ENCODE data around the gene PIR. TPM values are rescaled to one million over a fixed set of nuclear protein-coding genes. Genes with fewer than 3 reads are reported as not detected.

PIR gene
- total RNA-seq, 1 donor, result 4.3 TPM

DNA sequence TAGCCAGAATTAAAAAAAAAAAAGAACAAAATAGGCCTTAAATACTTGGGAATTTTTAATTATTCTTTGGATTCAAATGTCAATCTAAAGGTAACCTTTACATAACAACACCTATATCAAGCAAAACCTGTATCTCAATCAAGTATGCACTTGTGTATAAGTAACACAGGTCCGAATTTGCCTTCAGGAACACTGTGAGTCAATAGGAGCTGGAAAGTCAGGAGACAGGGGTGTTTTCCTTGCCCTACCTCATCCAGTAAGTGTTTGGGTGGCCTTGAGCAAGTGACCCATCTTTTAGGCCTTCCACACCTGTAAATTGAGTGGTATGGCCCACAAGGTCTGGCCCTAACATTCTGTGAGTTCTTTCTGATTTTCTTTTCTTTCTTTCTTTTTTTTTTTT, 68.1 kb downstream of the PIR start:
- DNase-seq (ENCODE audit: low read depth in 2 of 3, low spot score in 2 of 3), result no peak

DNA sequence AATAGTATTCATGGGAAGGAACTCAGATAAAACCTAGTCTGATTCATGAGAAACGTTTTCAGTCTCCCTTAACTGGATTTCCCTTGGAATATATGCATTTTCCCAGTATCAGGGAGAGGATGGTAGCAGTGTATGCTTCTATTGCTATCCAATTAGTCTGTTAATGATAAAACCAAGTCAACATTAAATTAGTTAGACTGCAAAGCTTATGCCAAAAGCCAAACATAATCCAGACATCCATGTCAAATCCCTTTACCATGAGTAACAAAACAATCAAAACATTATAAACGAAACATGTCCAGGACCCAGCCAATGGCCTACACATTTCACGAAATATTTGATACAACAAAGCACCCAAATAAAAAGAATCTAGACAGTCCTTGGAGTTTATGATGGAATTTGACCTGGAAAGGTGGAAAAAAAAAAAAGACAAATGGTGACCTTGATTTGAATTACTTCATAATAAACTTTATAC, 74.4 kb downstream of the PIR start:
- DNase-seq (ENCODE audit: low read depth in 2 of 3, low spot score in 2 of 3), result no peak

GRCh38 chrX:15418041-15418706, 75.0 kb downstream of the PIR start:
- no peak for DNase-seq (ENCODE audit: low read depth in 2 of 3, low spot score in 2 of 3)

DNA sequence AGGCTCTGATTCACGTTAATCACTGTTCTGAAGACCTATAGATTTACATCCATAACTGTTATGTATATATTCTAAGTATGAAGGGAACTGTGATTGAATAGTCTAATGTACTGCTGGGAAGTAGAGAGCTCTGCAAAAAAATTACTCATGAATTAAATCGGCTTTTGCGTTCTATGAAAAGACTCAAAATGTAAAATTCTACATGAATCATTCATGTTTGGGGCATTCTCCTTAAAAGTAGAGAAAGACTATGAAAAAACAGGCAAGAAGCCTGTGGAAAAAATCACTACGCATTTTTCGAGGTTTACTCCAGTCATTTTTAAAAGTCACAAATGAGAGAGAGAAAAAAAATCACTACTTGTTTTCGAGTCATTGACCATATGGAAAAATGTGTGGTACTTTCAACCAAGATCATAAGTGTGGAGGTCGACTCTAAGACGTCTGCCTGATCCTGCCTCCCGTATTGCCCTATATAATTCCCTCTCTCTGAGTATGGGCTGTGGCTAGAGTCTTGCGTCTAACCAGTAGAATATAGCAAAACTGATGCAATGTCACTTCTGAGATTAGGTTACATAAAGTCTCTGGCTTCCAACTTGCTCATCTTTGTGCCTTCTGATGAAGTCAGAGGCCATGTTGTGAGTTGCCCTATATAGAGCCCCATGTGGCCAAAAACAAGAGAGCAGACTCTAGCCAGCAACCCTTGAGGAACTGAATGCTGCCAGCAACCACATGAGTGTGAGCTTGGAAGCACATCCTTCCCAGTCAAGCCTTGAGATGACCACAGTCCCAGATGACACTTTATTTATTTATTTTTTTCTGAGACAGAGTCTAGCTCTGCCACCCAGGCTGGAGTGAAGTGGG, 76.8 kb downstream of the PIR start:
- DNase-seq (ENCODE audit: low read depth in 2 of 3, low spot score in 2 of 3), result no peak

DNA sequence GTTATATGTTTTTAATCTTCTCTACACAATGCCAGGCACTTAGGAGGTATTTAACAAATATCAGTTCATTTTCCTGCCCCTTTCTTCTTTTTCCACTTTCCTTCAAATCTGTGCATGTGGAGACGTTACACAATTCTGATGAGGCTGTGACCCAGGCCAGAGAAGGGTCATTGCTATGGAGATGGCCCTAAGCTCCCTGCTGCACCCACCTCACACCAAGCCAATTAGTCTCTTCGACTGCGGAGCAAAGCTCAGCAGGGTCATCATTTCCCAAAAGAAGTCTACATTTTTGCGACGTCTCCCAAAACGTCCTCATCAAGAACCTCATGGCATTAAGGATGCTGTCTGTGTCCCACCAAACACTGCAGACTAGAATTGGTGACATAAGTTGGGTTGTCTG, 80.0 kb downstream of the PIR start:
- no peak for DNase-seq (ENCODE audit: low read depth in 2 of 3, low spot score in 2 of 3)

GRCh38 chrX:15410947-15411346, 82.2 kb downstream of the PIR start:
- no peak for DNase-seq (ENCODE audit: low read depth in 2 of 3, low spot score in 2 of 3)

DNA sequence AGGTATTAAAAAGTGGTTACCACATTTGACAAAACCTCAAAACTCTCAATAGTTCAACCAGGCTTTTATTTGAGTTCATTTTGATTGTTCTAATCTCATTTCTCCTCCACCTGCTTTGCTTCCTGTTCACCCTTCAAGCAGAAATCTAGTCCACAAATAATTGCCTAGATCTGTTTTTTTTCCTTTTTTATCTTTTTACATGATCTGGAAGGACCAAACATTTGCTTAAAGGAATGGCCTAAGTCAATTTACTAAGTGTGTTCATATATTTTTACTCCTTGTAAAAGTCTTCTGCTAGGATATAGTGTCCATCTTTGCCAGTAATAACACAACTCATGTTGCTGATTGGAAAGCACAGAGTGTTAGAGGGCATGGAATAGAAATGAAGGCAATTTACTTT, 82.7 kb downstream of the PIR start:
- DNase-seq (ENCODE audit: low read depth in 2 of 3, low spot score in 2 of 3), result no peak

- no peak for DNase-seq (ENCODE audit: low read depth in 2 of 3, low spot score in 2 of 3)
Measured at GRCh38 chrX:15405846-15406245, 87.3 kb downstream of the PIR start.

DNA sequence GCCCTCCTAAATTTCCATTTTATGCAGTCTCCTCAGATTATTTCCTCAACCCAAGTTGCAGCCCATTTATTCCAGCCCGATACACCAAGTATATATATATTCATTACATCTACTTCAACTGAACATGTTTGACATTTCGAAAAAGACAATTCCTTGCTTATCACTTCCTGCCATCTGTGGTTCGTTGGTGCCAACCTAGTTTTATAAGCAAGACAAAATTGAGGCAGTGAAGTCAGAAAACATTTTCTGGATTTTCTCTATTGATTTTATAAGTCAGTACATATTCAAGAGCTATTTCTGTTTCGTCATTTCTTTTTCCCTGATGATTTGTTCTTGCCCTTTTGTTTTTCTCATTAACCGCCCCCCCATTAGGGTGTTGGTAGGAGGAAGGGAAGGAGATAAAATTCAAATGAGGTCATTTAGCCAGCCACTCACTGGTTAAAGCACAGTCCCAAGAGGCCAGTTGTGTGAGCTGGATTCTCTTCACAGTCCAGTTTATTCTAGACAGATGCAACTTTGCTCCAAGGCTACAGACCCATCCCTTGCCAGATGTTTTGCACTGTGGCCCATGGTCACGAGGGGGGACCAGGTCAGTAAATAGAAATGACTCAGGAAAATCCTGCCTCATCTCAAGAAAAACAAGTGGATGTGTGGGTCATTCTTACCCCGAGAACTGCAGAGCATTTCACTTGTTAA, 88.6 kb downstream of the PIR start:
- DNase-seq (ENCODE audit: low read depth in 2 of 3, low spot score in 2 of 3), result peak in 1 of 3 donors; percentile 41

DNA sequence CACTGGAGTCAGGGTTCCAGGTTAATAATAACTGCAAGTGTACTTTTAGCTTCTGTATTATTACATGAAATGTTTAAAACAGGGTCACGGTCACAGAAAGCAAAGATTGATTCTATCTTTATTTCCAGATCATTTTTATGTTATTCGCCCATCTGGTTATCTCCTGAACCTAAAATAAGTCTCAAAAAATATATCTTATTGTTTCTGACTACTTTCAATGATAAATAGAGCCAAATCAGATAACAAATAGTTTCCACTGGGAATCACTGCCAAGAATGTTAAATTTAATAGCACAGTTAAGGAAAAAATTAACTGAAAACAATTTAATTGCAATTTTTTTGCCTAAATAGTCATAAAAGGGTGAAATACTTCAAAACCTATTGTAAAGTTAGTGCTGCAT, 91.8 kb downstream of the PIR start:
- no peak for DNase-seq (ENCODE audit: low read depth in 2 of 3, low spot score in 2 of 3)

- DNase-seq (ENCODE audit: low read depth in 2 of 3, low spot score in 2 of 3), result no peak
Measured at GRCh38 chrX:15399962-15400391, 93.2 kb downstream of the PIR start.

GRCh38 chrX:15398874-15399273, 94.3 kb downstream of the PIR start:
- no peak for DNase-seq (ENCODE audit: low read depth in 2 of 3, low spot score in 2 of 3)

GRCh38 chrX:15395789-15396188, 97.3 kb downstream of the PIR start:
- DNase-seq (ENCODE audit: low read depth in 2 of 3, low spot score in 2 of 3), result no peak

GRCh38 chrX:15391850-15392249, 101.3 kb downstream of the PIR start:
- DNase-seq (ENCODE audit: low read depth in 2 of 3, low spot score in 2 of 3), result no peak

DNA sequence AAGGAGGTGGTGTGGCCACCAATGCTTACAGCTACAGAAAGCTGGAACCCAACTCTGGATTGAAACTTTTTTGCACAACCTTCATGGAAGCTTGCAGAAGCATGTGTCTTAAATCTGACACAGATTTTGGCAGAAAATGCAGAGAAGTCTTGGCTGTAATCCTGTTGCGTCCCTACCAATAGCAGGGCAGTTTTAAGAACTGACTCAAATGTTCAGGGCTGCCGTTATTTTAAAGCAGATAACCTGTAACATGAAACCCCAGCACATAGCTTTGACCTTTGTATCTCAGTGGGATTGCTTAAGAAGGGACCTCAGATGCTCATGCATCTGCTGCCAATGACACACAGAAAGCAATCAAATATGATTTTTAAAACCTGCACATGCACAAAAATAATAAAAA, 108.8 kb downstream of the PIR start, which contains the start of gene VEGFD:
VEGFD (minus strand) TSS at position 110 of the 400 bp plus-strand sequence. CDS start 467 bp downstream, outside the sequence.
- no peak for DNase-seq (ENCODE audit: low read depth in 2 of 3, low spot score in 2 of 3)

GRCh38 chrX:15382813-15383212, 110.3 kb downstream of the PIR start:
- peak in 1 of 3 donors; percentile 4 for DNase-seq (ENCODE audit: low read depth in 2 of 3, low spot score in 2 of 3)

GRCh38 chrX:15376956-15377355, 116.2 kb downstream of the PIR start:
- no peak for DNase-seq (ENCODE audit: low read depth in 2 of 3, low spot score in 2 of 3)

DNA sequence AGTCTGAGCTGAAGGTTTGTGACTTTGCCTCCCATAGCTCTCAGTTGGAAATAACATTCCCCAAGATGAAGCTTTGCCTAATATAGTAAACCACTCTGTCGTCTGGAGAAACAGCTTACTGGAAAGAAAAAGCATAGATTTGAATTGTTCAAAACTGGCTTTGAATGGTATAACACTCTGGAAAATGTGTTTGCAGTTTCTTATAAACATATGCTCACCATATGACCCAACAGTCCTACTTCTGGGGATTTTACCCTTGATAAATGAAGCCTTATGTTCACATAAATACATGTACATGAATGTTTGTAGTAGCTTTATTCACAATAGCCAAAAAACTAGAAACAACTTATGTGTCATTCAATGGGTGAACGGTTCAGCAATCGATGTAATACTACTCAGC, 119.2 kb downstream of the PIR start:
- DNase-seq (ENCODE audit: low read depth in 2 of 3, low spot score in 2 of 3), result no peak

DNA sequence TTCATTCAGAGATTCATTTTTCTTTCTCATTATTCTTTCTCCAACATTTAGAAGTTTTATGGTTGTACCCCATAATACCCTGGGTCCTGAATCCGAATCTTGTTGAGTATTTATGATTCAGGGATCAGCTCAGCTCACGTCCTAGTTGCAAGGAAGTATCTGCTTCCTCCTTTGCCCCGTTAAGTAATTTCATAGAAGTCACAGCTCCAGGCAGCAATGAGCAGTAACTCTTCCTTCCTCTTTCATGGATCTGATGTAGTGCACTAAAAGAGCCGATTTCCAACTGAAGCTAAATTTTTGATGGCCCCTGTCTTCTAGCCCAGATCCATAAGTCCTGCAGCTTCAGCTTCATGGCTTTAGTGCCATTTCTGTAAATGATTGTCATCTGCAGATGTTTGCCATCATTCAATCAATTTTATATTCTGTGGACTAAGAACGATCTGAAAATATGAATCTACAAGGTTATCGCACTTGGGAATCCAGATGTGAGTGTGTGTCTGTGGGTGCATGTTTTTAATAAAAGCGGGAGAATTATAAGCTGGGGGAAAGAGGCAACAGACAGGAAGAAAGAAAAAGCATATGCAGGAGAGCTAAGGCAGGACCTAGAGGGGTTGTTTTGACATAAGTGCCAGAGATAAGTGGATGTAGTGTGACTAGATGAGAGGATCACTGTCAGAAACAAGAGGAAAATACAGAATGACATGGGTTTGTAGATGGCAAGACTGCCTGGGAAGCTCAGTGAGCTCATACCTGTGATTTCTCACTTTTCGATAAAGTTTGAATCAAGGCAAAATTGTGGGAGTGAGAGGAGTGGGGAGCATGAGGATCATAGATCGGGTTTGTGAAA, 126.4 kb downstream of the PIR start:
- DNase-seq (ENCODE audit: low read depth in 2 of 3, low spot score in 2 of 3), result peak in 1 of 3 donors; percentile 17

DNA sequence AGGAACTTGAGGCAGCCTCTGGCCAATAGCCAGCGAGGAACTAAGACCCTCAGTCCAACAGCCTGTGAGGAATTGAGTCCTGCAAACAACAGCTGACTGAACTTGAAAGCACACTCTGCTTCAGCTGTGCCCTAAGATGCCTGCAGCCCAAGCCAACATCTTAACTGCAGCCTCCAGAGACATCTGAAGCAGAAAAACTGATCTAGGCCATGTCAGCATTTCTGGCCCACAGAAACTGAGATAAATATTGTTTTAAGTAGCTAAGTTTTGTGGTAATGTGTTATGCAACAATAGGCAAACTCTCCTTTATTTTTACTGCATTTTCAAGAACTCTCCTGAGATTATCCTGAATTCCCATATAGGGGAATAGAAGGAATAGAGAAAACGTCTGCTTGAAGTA, 133.4 kb downstream of the PIR start:
- no peak for DNase-seq (ENCODE audit: low read depth in 2 of 3, low spot score in 2 of 3)
